T1000 (cell line): Measurements from ENCODE around the gene HOXB9.

ENCODE experiments used
- DNase-seq: peaks from one replicate; lab custom pipeline; 2025; ENCODE audit warnings: mixed read lengths; lab: John Stamatoyannopoulos, UW

HOXB9 gene

GRCh38 chr17:48624118-48624517 lies 2.0 kb downstream of the HOXB9 start:
- DNase-seq: no peak

- DNase-seq: no peak
These were observed 2.6 kb downstream of the HOXB9 start for GRCh38 chr17:48623583-48623982.

GRCh38 chr17:48622857-48623256 lies 3.3 kb downstream of the HOXB9 start:
- DNase-seq: no peak

- no peak for DNase-seq
These were observed 4.5 kb downstream of the HOXB9 start for GRCh38 chr17:48621410-48622392.

- no peak for DNase-seq
These were observed 5.6 kb downstream of the HOXB9 start for GRCh38 chr17:48620461-48621139.

- DNase-seq: no peak
These were observed 6.2 kb downstream of the HOXB9 start for GRCh38 chr17:48619826-48620449.

- peak; percentile 81 for DNase-seq
These were observed 7.8 kb downstream of the HOXB9 start for GRCh38 chr17:48618256-48618896.

GRCh38 chr17:48617471-48618255 lies 8.5 kb downstream of the HOXB9 start:
- DNase-seq: no peak

GRCh38 chr17:48616717-48617470 lies 9.3 kb downstream of the HOXB9 start:
- no peak for DNase-seq

- DNase-seq: no peak
These were observed 10.0 kb downstream of the HOXB9 start for GRCh38 chr17:48615963-48616716.

GRCh38 chr17:48615047-48615962 lies 10.9 kb downstream of the HOXB9 start, which contains the start of gene HOXB8:
Gene HOXB8, minus strand, starts transcription at chr17:48615292. Its CDS starts 588 bp downstream, at chr17:48614704.
- DNase-seq: no peak

GRCh38 chr17:48613862-48614694 lies 12.1 kb downstream of the HOXB9 start:
- no peak for DNase-seq

GRCh38 chr17:48612854-48613691 lies 13.1 kb downstream of the HOXB9 start:
- no peak for DNase-seq

GRCh38 chr17:48612456-48612853 lies 13.7 kb downstream of the HOXB9 start:
- no peak for DNase-seq

- no peak for DNase-seq
These were observed 14.3 kb downstream of the HOXB9 start for GRCh38 chr17:48611681-48612455.

- DNase-seq: no peak
These were observed 14.9 kb downstream of the HOXB9 start for GRCh38 chr17:48611213-48611612.
